K562 (cell line): Measurements from ENCODE around the gene LRRC41. TPM values are rescaled to one million over a fixed set of nuclear protein-coding genes. Genes with fewer than 3 reads are reported as not detected.

Experiments used
- ATF7 ChIP-seq: fragments of 450-650 bp; IDR thresholded peaks from 2 replicates; pipeline ENCODE4 v1.7.1; 2014; ENCODE audit warnings: mild to moderate bottlenecking, moderate library complexity
- CHD2 ChIP-seq: IDR thresholded peaks from 2 replicates; pipeline ENCODE4 v1.6.1; 2011; ENCODE audit warnings: low read depth, low read length
- DACH1 ChIP-seq: fragments of 450-650 bp; IDR thresholded peaks from 2 replicates; pipeline ENCODE4 v1.6.1; 2018; ENCODE audit not compliant: partially characterized antibody
- ELF4 ChIP-seq: fragments of 450-650 bp; formaldehyde crosslinking; IDR thresholded peaks from 2 replicates; pipeline ENCODE4 v1.4.0; 2022; ENCODE audit warnings: missing genetic modification characterization
- ESRRB ChIP-seq: fragments of 250-450 bp; sonication (Bioruptor Pico); IDR thresholded peaks from 2 replicates; pipeline ENCODE4 v1.5.0; 2020; ENCODE audit warnings: mild to moderate bottlenecking, moderate library complexity, borderline replicate concordance
- GABPA ChIP-seq: fragments of 200-800 bp; sonication (Bioruptor generic); conservative IDR thresholded peaks from 2 replicates; pipeline ENCODE4 v1.6.1; 2016; ENCODE audit warnings: low read depth, missing genetic modification characterization, missing compliant biosample characterization
- GATAD2A ChIP-seq: fragments of 450-650 bp; IDR thresholded peaks from 2 replicates; pipeline ENCODE4 v1.6.1; 2017
- GTF2B ChIP-seq: IDR thresholded peaks from 2 replicates; pipeline ENCODE4 v1.6.1; 2011; ENCODE audit not compliant: insufficient read length; ENCODE audit errors: extremely low read depth
- IRF1 ChIP-seq: sonication (generic); formaldehyde crosslinking; IDR thresholded peaks from 2 replicates; pipeline ENCODE4 v1.8.0; 2022; ENCODE audit warnings: missing genetic modification reagents, mild to moderate bottlenecking, borderline replicate concordance
- IRF9 ChIP-seq: fragments of 450-650 bp; IDR thresholded peaks from 2 replicates; pipeline ENCODE4 v1.6.1; 2016; ENCODE audit warnings: missing biosample characterization, missing genetic modification characterization
- JUN ChIP-seq, 2 experiments: sonication (generic) in 1 of 2; formaldehyde crosslinking in 1 of 2; IDR thresholded peaks; 2 replicates each; pipeline versions ENCODE4 v1.6.1 to v1.8.0; 2012 to 2022; ENCODE audit warnings: borderline replicate concordance in 2 of 2, mild to moderate bottlenecking in 2 of 2, improper control_type of control experiment in 1 of 2, low read depth in 1 of 2, low read length in 1 of 2, missing genetic modification reagents in 1 of 2
- MCM3 ChIP-seq: fragments of 450-650 bp; IDR thresholded peaks from 2 replicates; pipeline ENCODE4 v1.6.1; 2016
- MEF2A ChIP-seq: IDR thresholded peaks from 2 replicates; pipeline ENCODE4 v1.6.1; 2011; ENCODE audit warnings: low read depth, mild to moderate bottlenecking, low read length, moderate library complexity; ENCODE audit not compliant: control insufficient read depth
- OTX1 ChIP-seq: fragments of 450-650 bp; formaldehyde crosslinking; IDR thresholded peaks from 2 replicates; pipeline ENCODE4 v1.4.0; 2022; ENCODE audit warnings: mild to moderate bottlenecking
- PML ChIP-seq: IDR thresholded peaks from 2 replicates; pipeline ENCODE4 v1.6.1; 2012; ENCODE audit warnings: low read length, inconsistent platforms
- POLR2A ChIP-seq: fragments of 450-650 bp; conservative IDR thresholded peaks from 2 replicates; pipeline ENCODE4 v1.6.1; 2016
- PYGO2 ChIP-seq: fragments of 450-650 bp; IDR thresholded peaks from 2 replicates; pipeline ENCODE4 v1.6.1; 2016; ENCODE audit warnings: mild to moderate bottlenecking, missing genetic modification characterization, moderate library complexity, missing compliant biosample characterization
- SAFB2 ChIP-seq: fragments of 200-400 bp; formaldehyde crosslinking; IDR thresholded peaks from 2 replicates; pipeline ENCODE4 v1.6.1; 2018; ENCODE audit warnings: borderline replicate concordance, low read length, low read depth, moderate library complexity; ENCODE audit not compliant: severe bottlenecking
- SIN3B ChIP-seq: fragments of 450-650 bp; IDR thresholded peaks from 2 replicates; pipeline ENCODE4 v1.6.1; 2017; ENCODE audit warnings: low read depth, mild to moderate bottlenecking, moderate library complexity
- TBL1XR1 ChIP-seq, 2 experiments: IDR thresholded peaks; 2 replicates each; pipeline ENCODE4 v1.6.1; 2012; ENCODE audit warnings: improper control_type of control experiment in 2 of 2, low read length in 2 of 2, mild to moderate bottlenecking in 1 of 2
- TBP ChIP-seq: optimal IDR thresholded peaks from 2 replicates; pipeline ENCODE3; 2011; ENCODE audit warnings: low read depth, low read length, improper control_type of control experiment
- TGIF2 ChIP-seq: sonication (generic); formaldehyde crosslinking; IDR thresholded peaks from 2 replicates; pipeline ENCODE4 v1.8.1; 2022; ENCODE audit warnings: mild to moderate bottlenecking, missing genetic modification reagents, moderate library complexity
- ZBED1 ChIP-seq: IDR thresholded peaks from 2 replicates; pipeline ENCODE4 v1.6.1; 2014
- ZFP36 ChIP-seq: fragments of 150-350 bp; IDR thresholded peaks from 2 replicates; pipeline ENCODE4 v1.6.1; 2018; ENCODE audit warnings: low read length, low read depth; ENCODE audit not compliant: partially characterized antibody
- ZNF134 ChIP-seq: fragments of 250-450 bp; sonication (Bioruptor Pico); conservative IDR thresholded peaks from 2 replicates; pipeline ENCODE4 v1.4.0; 2020
- ZNF23 ChIP-seq: fragments of 250-450 bp; sonication (Bioruptor Pico); IDR thresholded peaks from 2 replicates; pipeline ENCODE4 v1.4.0; 2020; ENCODE audit warnings: mild to moderate bottlenecking
- polyA plus RNA-seq, 8 experiments: library from polyadenylated mRNA; depleted of rRNA in 4 of 8; stranded (reverse) in 5 of 8; unstranded in 3 of 8; fragments of >200 nt; fragmentation: Nextera tagmentation in 2 of 8; fragmentation: Illumina TruSeq in 1 of 8; extraction: Ambion mirVana in 2 of 8; extraction: Trizol in 1 of 8; gene quantifications; 2 replicates each; pipeline versions ENCODE4 v1.2.1 to v1.2.3, GENCODE V29; 2011 to 2014; ENCODE audit warnings: inconsistent platforms in 1 of 8, missing spikeins in 1 of 8
- total RNA-seq, 7 experiments: library from RNA; depleted of rRNA in 6 of 7; stranded (reverse); fragments of >200 nt in 6 of 7; fragmentation: Illumina TruSeq in 2 of 7; extraction: Trizol in 2 of 7; gene quantifications; 2 replicates each; pipeline versions ENCODE4 v1.2.1 to v1.2.3, GENCODE V29; 2011 to 2021; ENCODE audit warnings: low replicate concordance in 1 of 7
- TF ChIP-seq, protein P1 (sequence below): fragments of 250-450 bp; sonication (Bioruptor Pico); IDR thresholded peaks from 2 replicates; pipeline ENCODE4 v1.9.0; 2021; ENCODE audit warnings: mild to moderate bottlenecking, inconsistent platforms

Gene LRRC41
- total and polyA plus RNA-seq, 9 of the 15 experiments (the other 6 are each of a cell fraction or from before 2014, with no cell fraction given) = 10.5 to 64.7 (median 44.2) TPM

- peak; percentile 21; the same call in 1 of the 2 replicates for TF ChIP-seq CHD2
- TF ChIP-seq ZBED1 = no peak
- no peak for TF ChIP-seq GATAD2A
- TF ChIP-seq ATF7 = no peak
- no peak for TF ChIP-seq GTF2B
- no peak for TF ChIP-seq MCM3
- no peak for TF ChIP-seq ELF4 (CRISPR knock-in tag)
- TF ChIP-seq ZNF23 (CRISPR knock-in tag) = no peak
- TF ChIP-seq MEF2A = no peak
- no peak for TF ChIP-seq ESRRB (CRISPR knock-in tag)
- TF ChIP-seq GABPA (tag) = no peak
- no peak for TF ChIP-seq ZFP36
- peak; percentile 60 for TF ChIP-seq POLR2A
- TF ChIP-seq JUN (IDR thresholded peaks at IDR 0.05; ENCODE audit: borderline replicate concordance, low read depth, low read length) = no peak
- no peak for TF ChIP-seq JUN (CRISPR knock-in tag; IDR thresholded peaks at IDR 0.05; ENCODE audit: borderline replicate concordance)
- no peak for TF ChIP-seq IRF1
- 0 out of 2 replicates have a peak, but pooled peaks have one; percentile 32 for TF ChIP-seq PML
- TF ChIP-seq SIN3B = no peak
- no peak for TF ChIP-seq IRF9 (tag)
- TF ChIP-seq, protein P1, sequence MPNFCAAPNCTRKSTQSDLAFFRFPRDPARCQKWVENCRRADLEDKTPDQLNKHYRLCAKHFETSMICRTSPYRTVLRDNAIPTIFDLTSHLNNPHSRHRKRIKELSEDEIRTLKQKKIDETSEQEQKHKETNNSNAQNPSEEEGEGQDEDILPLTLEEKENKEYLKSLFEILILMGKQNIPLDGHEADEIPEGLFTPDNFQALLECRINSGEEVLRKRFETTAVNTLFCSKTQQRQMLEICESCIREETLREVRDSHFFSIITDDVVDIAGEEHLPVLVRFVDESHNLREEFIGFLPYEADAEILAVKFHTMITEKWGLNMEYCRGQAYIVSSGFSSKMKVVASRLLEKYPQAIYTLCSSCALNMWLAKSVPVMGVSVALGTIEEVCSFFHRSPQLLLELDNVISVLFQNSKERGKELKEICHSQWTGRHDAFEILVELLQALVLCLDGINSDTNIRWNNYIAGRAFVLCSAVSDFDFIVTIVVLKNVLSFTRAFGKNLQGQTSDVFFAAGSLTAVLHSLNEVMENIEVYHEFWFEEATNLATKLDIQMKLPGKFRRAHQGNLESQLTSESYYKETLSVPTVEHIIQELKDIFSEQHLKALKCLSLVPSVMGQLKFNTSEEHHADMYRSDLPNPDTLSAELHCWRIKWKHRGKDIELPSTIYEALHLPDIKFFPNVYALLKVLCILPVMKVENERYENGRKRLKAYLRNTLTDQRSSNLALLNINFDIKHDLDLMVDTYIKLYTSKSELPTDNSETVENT = no peak
- TF ChIP-seq TGIF2 (CRISPR knock-in tag) = no peak
- TF ChIP-seq DACH1 = no peak
- no peak for TF ChIP-seq TBP
- TF ChIP-seq TBL1XR1 (IDR thresholded peaks at IDR 0.05; ENCODE audit: low read length in 2 of 2) = no peak
- no peak for TF ChIP-seq OTX1
- no peak for TF ChIP-seq PYGO2 (tag)
- TF ChIP-seq SAFB2 = no peak
- TF ChIP-seq ZNF134 (CRISPR knock-in tag) = no peak
Observed at GRCh38 chr1:46315669-46316403, 12.4 kb upstream of the LRRC41 start (continued).
